Liver (tissue), 9 donors: ENCODE measurements around the gene IFNA8. TPM values are rescaled to one million over a fixed set of nuclear protein-coding genes. Genes with fewer than 3 reads are reported as not detected.
A peak's percentile ranks its signal among the peaks of the same experiment; 100 is the strongest.

ENCODE experiments used
- DNase-seq: peaks from one replicate; pipeline ENCODE4 v3.0.0-alpha.2; 2017; ENCODE audit warnings: low spot score
- H3K27ac ChIP-seq, 2 donors: one replicate each; pipeline ENCODE4 v1.7.0; 2013; ENCODE audit warnings: inconsistent platforms in 2 of 2, low read length in 2 of 2, control low read depth in 1 of 2, low read depth in 1 of 2, mild to moderate bottlenecking in 1 of 2
- H3K27me3 ChIP-seq, 4 donors: one replicate each; pipeline versions ENCODE4 v1.6.1 to v1.7.0; 2013; ENCODE audit warnings: low read length in 3 of 4, inconsistent platforms in 1 of 4, mild to moderate bottlenecking in 1 of 4, moderate library complexity in 1 of 4; ENCODE audit not compliant: control insufficient read depth in 4 of 4, insufficient read depth in 4 of 4
- H3K36me3 ChIP-seq, 4 donors: one replicate each; pipeline versions ENCODE4 v1.6.1 to v1.7.0; 2013; ENCODE audit warnings: low read length in 3 of 4, mild to moderate bottlenecking in 3 of 4, low read depth in 1 of 4, moderate library complexity in 1 of 4; ENCODE audit not compliant: control insufficient read depth in 4 of 4, insufficient read depth in 3 of 4
- H3K4me1 ChIP-seq, 4 donors: one replicate each; pipeline versions ENCODE4 v1.6.1 to v1.7.0; 2013; ENCODE audit warnings: low read length in 3 of 4, mild to moderate bottlenecking in 3 of 4, moderate library complexity in 1 of 4; ENCODE audit not compliant: control insufficient read depth in 4 of 4, insufficient read depth in 4 of 4
- H3K4me3 ChIP-seq, 3 donors: one replicate each; pipeline versions ENCODE4 v1.6.1 to v1.7.0; 2013; ENCODE audit warnings: low read length in 3 of 3, control low read depth in 1 of 3, low read depth in 1 of 3, mild to moderate bottlenecking in 1 of 3
- H3K9ac ChIP-seq, 2 donors: one replicate each; pipeline ENCODE4 v1.7.0; 2013; ENCODE audit warnings: low read length in 2 of 2, mild to moderate bottlenecking in 2 of 2, moderate library complexity in 2 of 2, control low read depth in 1 of 2, low read depth in 1 of 2
- H3K9me3 ChIP-seq, 4 donors: one replicate each; pipeline versions ENCODE4 v1.6.1 to v1.7.0; 2013; ENCODE audit warnings: low read length in 3 of 4; ENCODE audit not compliant: control insufficient read depth in 4 of 4
- CTCF ChIP-seq: fragments of 150-350 bp; IDR thresholded peaks from 2 replicates; pipeline ENCODE4 v1.5.1; 2017; ENCODE audit warnings: improper control_type of control experiment, low read depth, low read length; ENCODE audit not compliant: missing input control
- GABPA ChIP-seq, 2 donors: IDR thresholded peaks in 1 of 2; conservative IDR thresholded peaks in 1 of 2; 2 replicates each; pipeline ENCODE4 v1.6.1; 2016; ENCODE audit warnings: antibody characterized with exemption in 2 of 2, mild to moderate bottlenecking in 1 of 2, moderate library complexity in 1 of 2
- HNF4A ChIP-seq, 2 donors: conservative IDR thresholded peaks; 2 replicates each; pipeline ENCODE4 v1.6.1; 2016; ENCODE audit warnings: antibody characterized with exemption in 2 of 2, mild to moderate bottlenecking in 2 of 2
- HNF4G ChIP-seq: IDR thresholded peaks from 2 replicates; pipeline ENCODE4 v1.6.1; 2016; ENCODE audit warnings: antibody characterized with exemption
- JUND ChIP-seq, 2 donors: IDR thresholded peaks; 2 replicates each; pipeline ENCODE4 v1.6.1; 2016; ENCODE audit warnings: antibody characterized with exemption in 2 of 2
- MAX ChIP-seq: IDR thresholded peaks from 2 replicates; pipeline ENCODE4 v1.6.1; 2016; ENCODE audit warnings: antibody characterized with exemption
- RAD21 ChIP-seq, 2 donors: IDR thresholded peaks; 2 replicates each; pipeline ENCODE4 v1.6.1; 2016; ENCODE audit warnings: antibody characterized with exemption in 2 of 2, mild to moderate bottlenecking in 2 of 2
- REST ChIP-seq: IDR thresholded peaks from 2 replicates; pipeline ENCODE4 v1.6.1; 2016; ENCODE audit warnings: antibody characterized with exemption, mild to moderate bottlenecking
- RXRA ChIP-seq, 2 donors: IDR thresholded peaks; 2 replicates each; pipeline ENCODE4 v1.6.1; 2017 to 2018; ENCODE audit warnings: antibody characterized with exemption in 2 of 2, mild to moderate bottlenecking in 1 of 2
- TAF1 ChIP-seq: conservative IDR thresholded peaks from 2 replicates; pipeline ENCODE4 v1.6.1; 2016; ENCODE audit warnings: antibody characterized with exemption, mild to moderate bottlenecking
- WGBS: extraction: QIAGEN DNeasy Blood & Tissue Kit; methylation state at CpG from one replicate; pipeline ENCODE4 v1.1.7; 2013; 5-methylcytosine and 5-hydroxymethylcytosine counted together
- polyA plus RNA-seq, 2 donors: library from polyadenylated mRNA; stranded (reverse) in 1 of 2; unstranded in 1 of 2; fragments of 200-250 nt in 1 of 2; fragments of >200 nt in 1 of 2; fragmentation: Nextera tagmentation in 1 of 2; extraction: Ambion mirVana in 1 of 2; gene quantifications; one replicate each; pipeline versions ENCODE4 v1.2.1 to v1.2.3, GENCODE V29; 2013 to 2015
- total RNA-seq, 2 donors: library from RNA; depleted of rRNA; stranded (reverse); fragments of >200 nt; gene quantifications; one replicate each; pipeline ENCODE4 v1.2.3, GENCODE V29; 2014
- donor health status: healthy.
- donor health status: healthy.
- donor health status: healthy.
- donor health status: healthy.
- donor health status: healthy.

IFNA8 gene
- total and polyA plus RNA-seq, 4 donors, result not detected

- no peak overlapping the region for H3K9ac ChIP-seq
- no peaks in the 10 kb centered on the region for H3K9me3 ChIP-seq
- WGBS, result 66% methylated on average over 5 of the region's 5 CpGs
- H3K27ac ChIP-seq, result no peak overlapping the region
- no peak overlapping the region for H3K4me3 ChIP-seq
- DNase-seq, result no peak
- no peaks in the 10 kb centered on the region for H3K36me3 ChIP-seq
- H3K27me3 ChIP-seq, result peaks cover 0 to 11% (median 2%) of the 10 kb centered on the region in 4 donors
- TF ChIP-seq JUND (IDR thresholded peaks at IDR 0.05) (no peak), RAD21 (IDR thresholded peaks at IDR 0.05) (peak; percentile 19 to 40), CTCF (peak; percentile 19)
- H3K4me1 ChIP-seq, result no peaks in the 10 kb centered on the region
Measured at GRCh38 chr9:21413624-21414023, 4.7 kb downstream of the IFNA8 start.

GRCh38 chr9:21414220-21414940 lies 5.5 kb downstream of the IFNA8 start:
- no peak overlapping the region for H3K27ac ChIP-seq
- no peaks in the 10 kb centered on the region for H3K9me3 ChIP-seq
- 84% methylated on average over 2 of the region's 2 CpGs for WGBS
- no peak for DNase-seq
- no peaks in the 10 kb centered on the region for H3K36me3 ChIP-seq
- no peak for TF ChIP-seq REST
- TF ChIP-seq MAX, result no peak
- no peak for TF ChIP-seq GABPA (IDR thresholded peaks at IDR 0.05 in 1 of 2, conservative IDR thresholded peaks at IDR 0.05 in 1 of 2)
- TF ChIP-seq RXRA (IDR thresholded peaks at IDR 0.05), result no peak
- no peak for TF ChIP-seq HNF4G
- no peak for TF ChIP-seq RAD21 (IDR thresholded peaks at IDR 0.05)
- no peak for TF ChIP-seq HNF4A (conservative IDR thresholded peaks at IDR 0.05)
- no peak for TF ChIP-seq JUND (IDR thresholded peaks at IDR 0.05)
- TF ChIP-seq TAF1, result no peak
- H3K4me1 ChIP-seq, result no peaks in the 10 kb centered on the region
- H3K4me3 ChIP-seq, result no peak overlapping the region
- no peak overlapping the region for H3K9ac ChIP-seq
- H3K27me3 ChIP-seq, result peaks cover 0 to 11% (median 2%) of the 10 kb centered on the region in 4 donors
